ENCODE data around the gene AP1S1.
"Not testable (repeated sequence)": the region's sequence is repeated elsewhere in the genome, so short reads cannot be mapped to it uniquely, and the experiment has no call there.

AP1S1 gene

DNA sequence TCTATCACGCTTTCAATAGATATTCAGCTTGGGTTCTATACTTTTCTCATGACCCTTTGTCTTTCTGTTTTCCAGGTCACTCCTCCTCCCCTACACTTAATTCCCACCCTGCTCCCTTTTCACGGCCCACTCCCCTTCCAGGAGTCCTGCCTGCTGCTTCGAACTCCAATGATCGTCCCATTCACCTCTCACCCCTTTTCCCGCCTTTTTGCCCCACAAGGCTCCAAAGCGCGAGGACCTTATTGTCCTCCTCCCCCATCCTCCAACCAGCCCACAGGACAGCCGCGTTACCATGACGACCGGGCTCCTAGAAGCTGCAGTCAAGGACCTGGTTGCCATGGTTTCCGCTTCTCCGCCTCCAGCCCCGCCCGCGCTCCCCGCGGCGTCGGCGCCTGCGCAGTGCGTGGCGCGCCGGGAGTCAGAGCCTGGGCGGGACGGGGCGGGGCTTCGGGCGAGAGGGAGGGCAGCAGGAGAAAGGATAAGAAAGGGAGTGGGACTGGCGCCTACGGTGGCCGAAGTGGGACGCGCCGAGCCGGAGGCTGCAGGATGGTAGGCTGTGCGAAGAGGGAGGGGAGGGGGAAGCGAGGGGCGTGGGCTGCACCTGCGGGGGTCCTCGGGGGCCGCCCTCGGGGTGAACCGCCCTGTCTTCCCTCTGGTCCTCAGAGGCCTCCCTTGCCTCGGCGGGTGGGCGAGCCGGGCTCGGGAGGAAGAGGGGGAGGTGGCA is at the start of gene AP1S1:
Gene AP1S1, plus strand, starts transcription at position 508 of the 724 bp plus-strand sequence. Its CDS starts 39 bp downstream, at position 547.
- DNase-seq, result peak; percentile 68 to 81 (median 72)

GRCh38 chr7:101104799-101105198 is 49.5 kb upstream of the AP1S1 start:
- DNase-seq, result no peak

- DNase-seq, result not testable (repeated sequence)
Measured at GRCh38 chr7:101105248-101105647, 49.0 kb upstream of the AP1S1 start.

GRCh38 chr7:101106386-101106785 is 47.9 kb upstream of the AP1S1 start:
- DNase-seq, result no peak

DNA sequence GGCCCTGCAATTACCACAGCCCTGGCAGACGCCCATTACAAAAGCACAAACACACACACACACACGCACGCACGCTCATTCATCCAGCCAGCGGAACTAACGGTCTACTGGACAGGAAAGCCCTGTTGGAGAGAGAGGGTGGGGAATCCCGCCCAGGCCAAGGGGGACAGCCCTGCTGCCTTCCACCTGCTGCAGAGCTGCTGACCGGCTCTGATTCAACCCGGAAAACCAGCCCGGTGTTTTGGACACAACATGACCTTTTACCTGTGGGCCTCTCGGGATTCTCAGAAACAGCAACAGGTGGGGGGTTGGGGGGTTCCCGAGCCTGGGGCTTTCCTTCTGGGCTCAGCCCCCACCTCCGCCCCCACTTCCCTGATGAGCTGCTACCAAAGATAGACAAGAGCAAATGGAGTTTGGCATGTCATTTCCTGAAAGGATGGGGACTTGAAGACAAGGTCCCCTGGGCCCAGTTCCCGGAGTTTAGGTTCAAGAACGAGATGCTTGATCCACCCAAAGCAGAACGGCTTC is 45.9 kb upstream of the AP1S1 start:
- no peak for DNase-seq

GRCh38 chr7:101108961-101109360 is 45.3 kb upstream of the AP1S1 start:
- no peak for DNase-seq

DNA sequence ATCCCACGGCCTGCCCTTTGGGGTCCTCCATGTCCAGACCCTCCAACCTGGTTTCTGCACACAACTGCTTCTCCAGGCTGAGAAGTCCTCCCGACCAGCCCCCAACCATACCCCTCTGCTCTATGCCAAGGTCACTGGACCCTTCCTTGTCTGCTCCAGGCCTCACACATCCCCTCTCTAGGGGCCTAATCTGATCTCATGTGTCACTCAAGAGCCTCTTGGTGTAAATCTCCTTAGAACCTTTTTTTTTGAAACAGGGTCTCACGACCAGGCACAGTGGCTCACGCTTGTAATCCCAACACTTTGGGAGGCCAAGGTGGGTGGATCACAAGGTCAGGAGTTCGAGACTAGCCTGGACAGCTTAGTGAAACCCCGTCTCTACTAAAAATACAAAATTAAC is 44.9 kb upstream of the AP1S1 start:
- no peak for DNase-seq

DNA sequence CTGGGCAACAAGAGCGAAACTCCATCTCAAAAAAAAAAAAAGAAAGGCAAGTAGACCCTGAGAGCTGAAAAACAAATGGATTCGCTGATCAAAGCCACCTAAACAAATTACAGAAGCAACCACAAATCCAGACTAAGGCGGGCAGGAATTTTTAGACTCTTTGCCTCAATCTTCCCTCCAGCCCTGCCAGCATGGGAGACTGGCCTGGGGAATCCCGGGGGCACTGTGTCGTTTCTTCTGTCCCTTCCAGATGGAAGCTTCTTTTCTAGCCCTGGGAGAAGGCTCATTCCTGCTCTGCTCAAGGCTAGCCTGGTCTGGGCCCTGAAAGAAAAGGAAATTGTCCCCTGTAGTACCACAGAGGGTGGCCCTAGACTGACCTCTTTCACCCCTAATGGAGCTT is 43.0 kb upstream of the AP1S1 start:
- no peak for DNase-seq

DNA sequence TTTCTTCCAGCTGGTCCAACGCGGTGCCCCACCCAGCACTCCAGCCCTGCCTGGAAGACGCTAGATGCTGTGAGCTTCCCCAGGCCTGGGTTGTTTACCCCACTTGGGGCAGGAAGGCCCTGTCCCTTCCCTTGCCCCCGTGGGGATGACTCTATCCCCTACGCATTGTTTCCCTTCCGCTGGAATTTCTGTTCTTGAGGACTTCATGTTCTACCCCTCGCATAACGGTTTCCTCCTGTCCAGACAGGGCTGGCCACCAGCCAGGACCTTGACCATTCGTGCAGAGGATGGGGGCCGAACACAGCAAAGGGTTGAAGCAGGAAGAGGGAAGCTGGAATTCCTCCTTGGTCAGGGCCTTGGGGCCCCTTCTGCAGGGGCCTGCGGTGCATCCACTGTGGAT is 42.0 kb upstream of the AP1S1 start:
- no peak for DNase-seq

GRCh38 chr7:101113140-101113539 is 41.1 kb upstream of the AP1S1 start:
- DNase-seq, result not testable (repeated sequence)

DNA sequence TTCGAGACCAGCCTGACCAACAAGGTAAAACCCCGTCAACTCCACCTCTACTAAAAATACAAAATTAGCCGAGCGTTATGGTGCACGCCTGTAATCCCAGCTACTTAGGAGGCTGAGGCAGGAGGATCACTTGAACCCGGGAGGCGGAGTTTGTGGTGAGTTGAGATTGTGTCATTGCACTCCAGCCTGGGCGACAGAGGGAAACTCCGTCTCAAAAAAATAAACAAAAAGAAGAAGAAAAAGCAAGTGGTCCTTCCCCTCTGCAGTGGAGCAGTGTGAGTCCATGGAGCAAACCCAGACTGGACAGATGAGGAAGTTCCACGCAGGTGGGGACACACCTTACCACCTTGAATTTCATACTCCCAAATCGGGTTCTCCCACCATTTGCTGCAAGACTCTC is 40.4 kb upstream of the AP1S1 start:
- DNase-seq, result no peak

DNA sequence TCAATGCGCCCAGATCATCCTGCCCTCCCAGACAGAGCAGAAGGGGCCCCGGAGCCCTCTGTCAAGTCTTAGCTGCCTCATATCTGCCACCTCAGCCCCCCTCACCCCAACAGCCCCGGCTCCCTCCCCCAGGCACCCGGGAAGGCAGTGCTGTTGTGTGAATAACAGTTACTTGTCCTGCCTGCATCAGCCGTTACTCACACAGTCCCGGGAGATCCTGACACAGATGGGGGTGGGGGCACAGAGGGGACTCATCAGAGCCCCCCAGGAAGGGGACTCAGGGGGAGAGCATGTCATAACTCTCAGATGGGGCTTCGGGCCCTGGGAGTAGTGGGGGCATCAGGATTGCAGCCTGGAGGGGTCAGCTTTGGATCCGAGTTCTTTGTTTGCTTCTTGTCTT is 39.8 kb upstream of the AP1S1 start:
- DNase-seq, result no peak

DNA sequence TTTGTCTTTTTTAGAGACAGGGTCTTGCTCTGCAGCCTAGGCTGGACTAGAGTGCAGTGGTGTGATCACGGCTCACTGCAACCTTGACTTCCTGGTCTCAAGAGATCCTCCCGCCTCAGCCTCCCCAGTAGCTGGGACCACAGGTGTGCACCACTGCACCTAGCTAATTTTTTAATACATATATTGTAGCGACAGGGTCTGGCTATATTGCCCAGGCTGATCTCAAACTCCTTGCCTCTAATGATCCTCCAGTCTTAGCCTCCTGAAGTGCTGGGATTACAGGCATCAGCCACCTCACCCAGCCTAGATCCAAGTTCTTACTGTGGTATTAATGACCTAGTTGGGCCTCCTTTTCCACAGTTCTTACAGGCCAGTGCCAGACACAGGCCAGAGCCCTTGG is 39.1 kb upstream of the AP1S1 start:
- no peak for DNase-seq

DNA sequence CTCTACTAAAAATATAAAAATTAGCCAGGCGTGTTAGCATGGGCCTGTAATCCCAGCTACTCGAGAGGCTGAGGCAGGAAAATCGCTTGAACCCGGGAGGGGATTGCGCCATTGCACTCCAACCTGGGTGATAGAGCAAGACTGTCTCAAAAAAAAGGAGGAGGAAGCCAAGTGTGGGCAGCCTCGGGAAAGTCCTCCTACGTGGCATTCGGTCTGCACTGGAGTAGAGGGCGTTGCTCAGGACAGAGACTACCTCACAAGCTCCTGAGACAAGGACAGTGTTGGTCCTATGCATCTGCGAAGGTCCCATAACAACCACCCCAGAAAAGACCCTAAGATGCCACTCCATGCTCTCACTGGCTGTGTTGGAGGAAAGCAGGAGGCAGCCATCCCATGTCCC is 37.4 kb upstream of the AP1S1 start:
- no peak for DNase-seq

DNA sequence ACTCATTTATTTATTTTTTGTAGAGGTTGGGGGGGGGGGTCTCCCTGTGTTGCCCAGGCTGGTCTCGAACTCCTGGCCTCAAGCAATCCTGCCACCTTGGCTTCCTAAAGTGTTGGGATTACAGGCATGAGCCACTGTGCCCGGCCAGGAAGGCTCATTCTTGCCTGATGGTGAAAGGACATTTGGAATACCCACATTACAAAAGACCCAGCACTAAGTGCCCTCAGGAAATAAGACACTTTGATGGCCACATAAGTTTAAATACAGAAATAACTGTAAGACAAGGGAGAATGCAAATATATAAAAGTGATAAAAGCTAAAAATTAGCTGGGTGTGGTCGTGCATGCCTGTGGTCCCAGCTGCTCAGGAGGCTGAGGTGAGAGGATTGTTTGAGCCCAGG is 35.4 kb upstream of the AP1S1 start:
- DNase-seq, result no peak

GRCh38 chr7:101119876-101120275 is 34.4 kb upstream of the AP1S1 start:
- DNase-seq, result no peak

DNA sequence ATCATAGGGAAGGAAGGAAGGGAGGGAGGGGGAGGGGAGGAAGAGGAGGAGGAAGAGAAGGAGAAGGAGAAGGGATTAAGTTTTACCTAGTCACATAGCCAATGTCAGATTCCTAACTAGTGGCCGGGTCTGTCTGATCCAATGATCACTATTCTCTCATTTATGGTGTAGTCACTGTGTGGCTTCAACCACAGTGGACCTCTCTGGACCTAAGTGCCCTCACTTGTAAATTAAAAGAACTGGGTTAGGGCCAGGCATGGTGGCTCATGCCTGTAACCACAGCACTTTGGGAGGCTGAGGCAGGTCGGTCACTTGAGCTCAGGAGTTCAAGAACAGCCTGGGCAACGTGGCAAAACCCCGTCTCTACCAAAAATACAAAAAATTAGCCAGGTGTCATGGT is 34.0 kb upstream of the AP1S1 start:
- no peak for DNase-seq

GRCh38 chr7:101121631-101121990 is 32.7 kb upstream of the AP1S1 start:
- DNase-seq, result not testable (repeated sequence)

DNA sequence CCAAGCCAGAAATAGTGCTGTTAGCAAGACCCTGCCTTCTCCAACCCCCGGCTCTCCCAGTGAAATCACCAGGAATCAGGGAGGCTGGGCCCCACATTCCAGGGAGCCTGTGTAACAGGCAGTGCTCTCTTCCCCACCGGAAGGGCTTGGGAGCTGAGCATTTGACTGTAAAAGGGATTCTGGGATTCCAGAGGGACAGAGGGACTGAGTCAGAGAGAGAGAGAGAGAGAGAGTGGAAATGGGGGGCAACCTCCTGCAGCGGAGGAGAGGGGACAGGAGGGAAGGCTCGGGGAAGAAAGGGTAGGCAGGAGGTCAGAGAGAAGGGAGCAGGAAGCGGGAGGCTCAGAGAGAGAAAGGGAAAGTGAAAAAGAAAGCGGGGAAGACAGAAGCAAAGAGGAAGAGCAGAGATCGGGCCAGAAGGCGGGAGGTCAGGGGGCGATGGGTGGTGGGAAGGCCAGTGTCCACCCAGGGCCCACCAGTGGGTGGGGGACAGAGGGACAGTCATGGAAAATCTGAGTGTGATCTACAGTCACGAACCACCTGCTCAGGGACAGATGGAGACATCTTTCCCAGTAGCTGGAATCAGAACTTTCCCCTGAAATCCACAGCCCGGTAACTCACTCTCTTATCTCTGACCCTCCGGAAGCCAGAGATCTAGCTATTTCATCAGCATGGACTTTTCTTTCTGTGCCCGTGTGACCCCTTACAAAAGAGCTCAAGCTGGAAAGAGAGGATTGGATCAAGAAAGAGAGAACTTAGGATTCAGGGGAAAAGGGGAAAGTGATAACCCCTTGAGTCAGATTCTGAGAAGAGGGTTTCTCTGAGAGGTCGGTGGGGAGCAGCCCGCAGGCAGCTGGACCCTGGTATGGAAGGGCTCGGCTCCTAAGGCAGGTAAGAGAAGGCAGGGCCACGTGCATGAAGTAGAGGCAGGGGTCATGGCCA is 32.0 kb upstream of the AP1S1 start:
- no peak for DNase-seq

DNA sequence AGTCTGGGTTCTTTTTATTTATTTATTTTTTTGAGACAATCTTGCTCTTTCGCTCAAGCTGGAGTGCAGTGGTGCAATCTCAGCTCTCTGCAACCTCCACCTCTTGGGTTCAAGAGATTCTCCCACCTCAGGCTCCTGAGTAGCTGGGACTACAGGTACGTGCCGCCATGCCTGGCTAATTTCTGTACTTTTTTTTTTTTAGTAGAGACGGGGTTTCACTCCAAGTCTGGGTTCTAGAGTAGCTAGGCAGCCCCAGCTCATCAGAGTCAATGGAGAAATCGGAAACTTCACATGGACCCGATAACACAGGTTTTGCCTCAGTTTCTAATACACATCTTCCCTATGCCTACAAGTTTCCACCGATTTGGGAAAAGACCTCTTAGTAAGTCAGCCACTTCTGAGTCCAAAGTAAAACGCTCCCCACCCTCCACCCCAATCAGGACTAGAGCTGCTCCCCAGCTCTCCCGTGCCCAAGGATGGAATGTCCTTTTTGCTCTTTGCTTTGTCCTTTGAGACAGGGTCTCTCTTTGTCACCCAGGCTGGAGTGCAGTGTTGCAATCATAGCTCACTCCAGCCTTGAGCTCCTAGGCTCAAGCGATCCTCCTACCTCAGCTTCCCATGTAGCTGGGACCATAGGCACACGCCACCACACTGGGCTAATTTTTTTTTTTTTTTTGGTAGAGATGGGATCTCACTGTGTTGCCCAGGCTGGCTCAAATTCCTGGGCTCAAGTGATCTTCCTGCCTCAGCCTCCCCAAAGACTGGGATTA is 31.2 kb upstream of the AP1S1 start:
- no peak for DNase-seq

DNA sequence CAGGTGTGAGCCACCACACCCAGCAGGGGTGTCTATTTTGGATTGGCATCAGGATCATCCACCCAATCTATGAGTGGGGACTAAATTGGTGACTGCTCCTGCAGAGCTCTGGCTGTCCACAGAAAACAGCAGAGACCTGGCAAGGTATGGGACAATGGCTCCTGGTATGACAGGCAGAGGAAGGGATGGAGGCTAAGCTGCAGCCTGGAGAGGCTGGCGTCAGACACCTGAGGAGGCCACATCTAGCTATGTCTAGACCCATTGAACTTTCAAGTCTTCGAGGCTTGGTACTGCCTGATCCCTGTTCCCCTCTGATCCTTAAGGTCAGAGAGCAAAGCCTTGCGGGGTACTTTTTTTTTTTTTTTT is 30.6 kb upstream of the AP1S1 start:
- no peak for DNase-seq

DNA sequence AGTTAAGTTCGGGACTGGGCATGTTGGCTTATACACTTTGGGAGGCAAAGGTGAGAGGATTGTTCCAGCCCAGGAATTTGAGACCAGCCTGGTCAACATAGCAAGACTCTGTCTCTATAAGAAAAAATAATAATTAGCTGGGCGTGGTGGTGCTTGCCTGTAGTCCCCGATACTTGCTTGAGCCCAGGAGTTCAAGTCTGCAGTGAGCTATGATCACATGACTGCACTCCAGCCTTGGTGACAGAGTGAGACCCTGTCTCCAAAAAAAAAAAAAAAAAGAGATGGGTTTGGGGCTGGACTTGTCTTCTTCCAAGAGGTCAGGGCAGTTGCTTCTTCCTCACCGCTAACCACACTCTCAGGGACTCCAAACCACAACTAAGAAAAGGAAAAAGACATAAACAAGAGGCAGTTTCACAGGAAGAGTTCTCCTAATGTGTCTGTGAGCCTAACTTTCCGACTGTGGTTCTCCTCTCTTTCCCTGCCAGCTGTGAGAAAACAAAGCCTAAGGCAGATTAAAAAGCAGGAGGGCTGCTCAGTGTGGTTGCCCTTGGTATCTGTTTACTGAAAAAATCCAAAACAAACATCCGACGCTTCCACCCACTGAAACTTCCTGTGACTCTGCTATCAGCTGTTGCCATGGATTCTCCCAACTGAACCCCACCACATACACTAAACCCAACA is 29.8 kb upstream of the AP1S1 start:
- no peak for DNase-seq

All from activated naive CD4-positive, alpha-beta T cell (primary cell).